ENCODE results near the gene ROBO2.

- TF ChIP-seq POLR2AphosphoS5 (IDR thresholded peaks at IDR 0.05; ENCODE audit: insufficient read depth in 1 of 2, low read depth in 1 of 2) (no peak), POLR2A (IDR thresholded peaks at IDR 0.05) (no peak)
These were observed 13.1 kb downstream of the ROBO2 start for GRCh38 chr3:77052733-77053670.

Measured in vagina (tissue), 2 donors.